Right ventricle myocardium superior (tissue), 1 donor: Measurements from ENCODE around the gene C12orf54. TPM values are rescaled to one million over a fixed set of nuclear protein-coding genes. Genes with fewer than 3 reads are reported as not detected.
"Not testable (repeated sequence)": the region's sequence is repeated elsewhere in the genome, so short reads cannot be mapped to it uniquely, and the experiment has no call there.

Experiments used
- ATAC-seq: fragments of 200-7000 bp; cut with Tn5 transposase; one replicate; pipeline ENCODE4 v1.9.1; 2020; ENCODE audit warnings: mild to moderate bottlenecking; ENCODE audit not compliant: poor library complexity
- DNase-seq: peaks from one replicate; pipeline ENCODE4 v3.0.0-alpha.2; 2020
- intact Hi-C: fragments of 100-400 bp; cut with DNase I; formaldehyde crosslinking; loops from one replicate; pipeline ENCODE4 v1.11.2; 2022
- total RNA-seq: library from RNA; stranded (reverse); fragmentation: NEBNext Ultra II Directional; extraction: Animal tissue kit (Norgen Biotek cat#: 25700); gene quantifications from one replicate; pipeline ENCODE4 v1.2.1, GENCODE V29; 2021
- donor health status: DM: no; HTN: yes; CAD: no; lungs with severe emphysema.

The C12orf54 gene
- total RNA-seq, 1 donor from 2014 or later = not detected

DNA sequence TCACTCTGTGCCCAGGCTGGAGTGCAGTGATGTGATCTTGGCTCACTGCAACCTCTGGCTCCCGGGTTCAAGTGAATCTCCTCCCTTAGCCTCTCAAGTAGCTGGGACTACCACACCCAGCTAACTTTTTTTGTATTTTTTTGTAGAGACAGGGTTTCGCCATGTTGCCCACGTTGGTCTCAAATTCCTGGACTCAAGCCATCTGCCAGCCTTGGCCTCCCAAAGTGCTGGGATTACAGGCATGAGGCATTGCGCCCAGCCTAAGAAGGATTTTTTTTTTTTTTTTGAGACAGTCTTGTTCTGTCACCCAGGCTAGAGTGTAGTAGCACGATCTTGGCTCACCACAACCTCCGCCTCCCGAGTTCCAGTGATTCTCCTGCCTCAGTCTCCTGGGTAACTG, 7.2 kb downstream of the C12orf54 start:
- ATAC-seq, intact Hi-C loops, DNase-seq: not testable (repeated sequence)

DNA sequence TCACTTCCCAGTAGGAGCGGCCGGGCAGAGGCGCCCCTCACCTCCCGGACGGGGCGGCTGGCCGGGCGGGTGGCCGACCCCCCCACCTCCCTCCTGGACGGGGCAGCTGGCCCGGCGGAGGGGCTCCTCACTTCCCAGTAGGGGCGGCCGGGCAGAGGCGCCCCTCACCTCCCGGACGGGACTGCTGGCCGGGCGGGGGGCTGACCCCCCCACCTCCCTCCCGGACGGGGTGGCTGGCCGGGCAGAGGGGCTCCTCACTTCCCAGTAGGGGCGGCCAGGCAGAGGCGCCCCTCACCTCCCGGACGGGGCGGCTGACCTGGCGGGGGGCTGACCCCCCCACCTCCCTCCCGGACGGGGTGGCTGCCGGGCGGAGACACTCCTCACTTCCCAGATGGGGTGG, 18.0 kb downstream of the C12orf54 start:
- intact Hi-C loops, DNase-seq, ATAC-seq: not testable (repeated sequence)

DNA sequence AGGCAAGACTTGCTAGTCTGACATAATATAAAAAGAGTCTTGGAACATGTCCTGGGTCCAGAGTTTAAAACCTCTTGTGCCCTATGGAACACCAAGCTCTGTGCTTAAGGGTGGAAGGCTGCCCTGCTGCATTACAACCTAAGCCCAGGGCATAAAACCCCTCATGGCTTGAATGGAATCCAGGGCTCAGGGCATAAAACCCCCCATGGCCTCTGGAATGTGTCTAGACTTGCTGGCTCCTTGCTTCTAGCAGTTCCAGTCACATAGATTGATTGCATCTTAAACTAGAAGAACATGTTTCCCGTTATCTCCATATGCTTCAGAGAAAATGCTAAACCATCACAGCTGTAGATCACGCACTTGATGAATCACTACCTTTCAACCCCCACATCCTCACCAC, 24.5 kb downstream of the C12orf54 start:
- intact Hi-C loops, DNase-seq, ATAC-seq: not testable (repeated sequence)

DNA sequence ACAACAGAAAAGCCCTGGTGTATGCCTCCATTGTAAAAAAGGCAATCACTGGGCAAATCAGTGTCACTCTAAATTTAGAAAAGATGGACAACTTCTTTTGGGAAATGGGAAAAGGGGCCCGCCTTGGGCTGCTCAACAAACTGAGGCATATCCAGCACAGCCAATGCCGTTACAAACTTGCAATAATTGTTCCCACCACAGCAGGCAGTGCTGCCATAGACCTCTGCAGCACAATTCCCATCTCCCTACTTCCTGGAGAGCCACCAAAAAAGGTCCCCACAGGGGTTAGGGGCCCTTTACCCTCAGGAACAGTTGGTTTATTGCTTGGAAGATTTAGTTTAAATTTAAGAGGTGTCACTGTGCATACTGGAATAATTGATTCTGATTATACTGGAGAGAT, 26.7 kb downstream of the C12orf54 start:
- ATAC-seq (no peak), DNase-seq (no peak)
- intact Hi-C loops = no loop called here

DNA sequence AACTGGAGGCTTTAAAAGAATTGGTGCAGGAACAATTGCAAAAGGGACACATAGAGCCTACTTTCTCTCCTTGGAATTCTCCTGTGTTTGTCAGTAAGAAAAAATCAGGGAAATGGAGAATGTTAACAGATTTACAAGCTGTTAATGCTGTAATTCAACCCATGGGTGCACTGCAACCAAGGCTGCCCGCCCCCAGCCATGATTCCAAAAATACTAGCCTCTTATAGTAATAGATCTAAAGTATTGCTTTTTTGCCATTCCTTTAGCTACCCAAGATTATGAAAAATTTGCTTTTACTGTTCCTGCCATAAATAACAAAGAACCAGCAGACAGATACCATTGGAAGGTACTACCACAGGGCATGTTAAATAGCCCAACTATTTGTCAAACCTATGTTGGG, 27.8 kb downstream of the C12orf54 start:
- intact Hi-C loops = no loop called here
- ATAC-seq (no peak), DNase-seq (no peak)

DNA sequence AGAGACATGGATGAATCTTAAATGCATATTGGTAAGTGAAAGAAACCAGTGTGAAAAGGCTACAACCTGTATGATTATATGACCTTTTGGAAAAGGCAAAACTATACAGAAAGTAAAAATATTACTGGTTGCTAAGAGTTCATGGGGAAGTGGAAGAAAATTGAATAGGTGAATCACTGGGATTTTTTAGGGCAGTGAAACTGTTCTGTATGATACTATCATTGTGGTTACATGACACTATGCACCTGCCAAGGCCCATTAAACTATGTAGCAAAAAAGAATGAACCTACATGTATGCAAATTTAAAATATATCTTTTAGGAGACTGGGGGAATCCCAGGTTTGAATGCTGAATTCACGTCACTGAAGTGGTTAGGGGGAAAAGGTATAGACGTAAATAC, 30.6 kb downstream of the C12orf54 start:
- ATAC-seq = no peak
- intact Hi-C loops = no loop called here
- DNase-seq = no peak

DNA sequence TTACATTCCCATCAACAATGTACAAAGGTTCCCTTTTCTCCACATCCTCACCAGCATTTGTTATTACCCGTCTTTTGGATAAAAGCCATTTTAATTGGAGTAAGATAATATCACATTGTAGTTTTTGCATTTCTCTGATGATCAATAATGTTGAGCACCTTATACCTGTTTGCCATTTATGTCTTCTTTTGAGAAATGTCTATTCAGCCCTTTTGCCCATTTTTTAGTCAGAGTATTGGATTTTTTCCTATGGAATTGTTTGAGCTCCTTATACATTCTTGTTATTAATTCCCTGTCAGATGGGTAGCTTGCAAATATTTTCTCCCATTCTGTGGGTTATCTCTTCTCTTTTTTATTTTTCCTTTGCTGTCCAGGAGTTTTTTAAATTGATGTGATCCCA, 32.4 kb downstream of the C12orf54 start:
- no peak for ATAC-seq
- intact Hi-C loops = no loop called here
- DNase-seq = no peak

DNA sequence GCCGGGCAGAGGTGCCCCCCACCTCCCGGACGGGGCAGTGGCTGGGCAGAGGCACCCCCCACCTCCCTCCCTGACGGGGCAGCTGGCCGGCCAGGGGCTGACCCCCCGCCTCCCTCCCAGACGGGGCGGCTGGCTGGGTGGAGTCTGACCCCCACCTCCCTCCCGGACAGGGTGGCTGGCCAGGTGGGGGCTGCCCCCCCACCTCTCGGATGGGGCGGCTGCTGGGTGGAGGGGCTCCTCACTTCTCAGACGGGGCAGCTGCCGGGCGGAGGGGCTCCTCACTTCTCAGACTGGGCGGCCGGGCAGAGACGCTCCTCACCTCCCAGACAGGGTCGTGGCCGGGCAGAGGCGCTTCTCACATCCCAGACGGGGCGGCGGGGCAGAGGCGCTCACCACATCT, 38.1 kb downstream of the C12orf54 start:
- DNase-seq, intact Hi-C loops, ATAC-seq: not testable (repeated sequence)

DNA sequence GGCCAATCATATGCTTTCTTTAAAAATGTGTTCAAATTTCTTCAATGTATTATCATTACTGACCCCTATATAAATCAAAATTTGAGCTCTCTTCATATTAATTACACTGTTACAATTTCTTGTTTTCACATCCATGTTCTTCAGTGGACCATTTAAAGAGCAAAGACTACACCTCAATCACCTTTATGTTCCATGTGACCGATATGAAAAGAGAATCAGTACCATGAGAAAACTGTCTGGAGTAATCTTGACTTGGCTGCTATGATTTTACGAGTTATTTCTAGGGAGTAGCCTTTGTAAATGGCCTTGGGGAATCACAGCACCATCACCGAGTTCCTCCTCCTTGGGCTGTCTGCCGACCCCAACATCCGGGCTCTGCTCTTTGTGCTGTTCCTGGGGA, 43.0 kb downstream of the C12orf54 start, which contains the start of gene OR8S1:
Gene OR8S1, plus strand, starts transcription at position 301 of the 400 bp plus-strand sequence. Its CDS starts 0 bp downstream, at position 301.
- ATAC-seq = no peak
- intact Hi-C loops = no loop called here
- DNase-seq = no peak

DNA sequence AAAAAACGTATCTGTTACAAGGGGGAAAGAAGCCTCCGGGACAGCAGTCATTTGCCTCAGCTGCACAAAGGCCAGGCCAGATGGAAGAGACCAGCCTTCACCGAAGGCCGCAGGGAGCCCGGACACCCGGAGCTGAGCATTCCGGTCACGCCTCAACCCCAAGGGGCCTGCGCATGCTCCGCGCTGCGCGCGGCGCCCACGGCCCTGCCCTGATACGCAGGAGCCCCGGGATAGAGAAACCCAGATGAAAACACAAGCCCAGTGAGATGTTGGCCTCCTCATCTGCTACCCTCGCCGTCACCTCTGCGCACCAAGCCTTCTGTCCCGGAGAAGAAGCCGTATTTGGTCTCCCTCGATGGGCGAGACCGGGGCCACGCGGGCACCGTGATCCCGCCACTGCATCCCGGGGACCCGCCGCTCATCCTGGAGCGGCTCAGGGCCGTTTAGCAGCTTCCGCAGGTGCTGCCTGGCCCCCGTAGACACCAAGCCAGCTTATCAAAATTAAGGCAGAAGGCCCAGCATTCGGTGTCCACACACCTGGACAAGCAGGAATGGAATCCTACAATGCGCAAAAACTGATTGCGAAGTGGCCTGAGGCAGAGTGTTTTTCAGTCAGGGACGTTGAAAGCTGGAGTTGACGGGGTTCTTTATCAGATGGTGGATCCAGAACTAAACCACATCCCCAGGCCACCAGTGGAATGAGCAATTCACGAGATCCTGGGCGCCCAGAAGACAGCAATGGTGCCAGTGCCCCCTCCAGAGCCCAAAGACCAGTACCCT, 45.8 kb downstream of the C12orf54 start:
- ATAC-seq = no peak
- no peak for DNase-seq
- intact Hi-C loops = no loop called here

DNA sequence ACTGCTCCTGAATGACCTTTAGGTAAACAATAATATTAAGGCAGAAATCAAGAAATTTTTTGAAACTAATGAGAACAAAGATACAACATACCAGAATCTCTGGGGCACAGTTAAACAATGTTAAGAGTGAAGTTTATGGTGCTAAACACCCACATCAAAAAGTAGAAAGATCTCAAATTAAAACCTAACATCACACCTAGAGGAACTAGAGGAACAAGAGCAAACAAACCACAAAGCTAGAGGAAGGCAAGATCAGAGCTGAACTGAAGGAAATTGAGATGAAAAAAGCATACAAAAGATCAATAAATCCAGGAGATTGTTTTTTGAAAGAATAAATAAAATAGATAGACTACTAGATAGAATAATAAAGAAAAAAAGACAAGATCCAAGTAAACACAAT, 50.3 kb downstream of the C12orf54 start:
- ATAC-seq (no peak), DNase-seq (no peak)
- intact Hi-C loops = no loop called here

DNA sequence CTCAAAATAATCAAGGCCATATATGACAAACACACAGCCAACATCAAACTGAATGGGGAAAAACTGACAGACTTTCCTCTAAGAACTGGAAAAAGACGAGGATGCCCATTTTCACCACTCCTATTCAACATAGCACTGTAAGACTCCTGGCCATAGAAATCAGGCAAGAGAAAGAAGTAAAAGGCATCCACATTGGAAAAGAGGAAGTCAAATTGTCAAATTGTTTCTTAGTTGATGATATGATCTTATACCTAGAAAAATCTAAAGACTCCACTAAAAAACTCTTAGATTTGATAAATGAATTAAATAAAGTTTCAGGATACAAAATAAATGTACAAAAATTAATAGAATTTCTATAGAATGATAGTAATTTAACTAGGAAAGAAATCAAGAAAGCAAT, 54.3 kb downstream of the C12orf54 start:
- no peak for DNase-seq
- intact Hi-C loops = no loop called here
- ATAC-seq = no peak

DNA sequence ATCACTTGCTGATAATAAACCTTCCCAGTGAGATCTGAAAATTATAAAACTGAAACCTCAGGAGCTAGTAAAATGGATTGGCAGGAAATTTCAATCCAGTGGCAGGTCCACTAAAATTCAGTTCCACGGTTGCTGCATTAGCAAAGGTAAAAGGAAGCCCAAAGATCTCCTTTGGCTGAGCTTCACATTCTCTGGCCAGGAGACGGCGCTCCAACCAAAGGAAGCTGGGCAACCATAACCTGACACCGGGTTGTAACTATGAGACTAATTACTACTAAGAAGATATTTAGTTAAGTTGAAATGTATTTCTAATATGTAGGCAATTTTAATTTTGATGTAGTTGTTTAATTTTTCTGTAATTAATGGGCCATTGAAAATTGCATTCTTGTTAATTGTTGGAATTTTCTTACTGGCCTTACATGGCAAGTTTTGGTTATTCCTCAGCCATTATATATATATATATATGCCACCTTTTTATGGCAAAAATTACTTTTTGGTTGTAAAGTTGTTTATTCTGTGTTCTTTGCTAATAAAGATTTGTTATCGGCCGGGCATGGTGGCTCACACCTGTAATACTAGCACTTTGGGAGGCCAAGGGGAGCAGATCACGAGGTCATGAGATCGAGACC, 60.1 kb downstream of the C12orf54 start:
- ATAC-seq (no peak), DNase-seq (no peak)
- intact Hi-C loops = no loop called here

DNA sequence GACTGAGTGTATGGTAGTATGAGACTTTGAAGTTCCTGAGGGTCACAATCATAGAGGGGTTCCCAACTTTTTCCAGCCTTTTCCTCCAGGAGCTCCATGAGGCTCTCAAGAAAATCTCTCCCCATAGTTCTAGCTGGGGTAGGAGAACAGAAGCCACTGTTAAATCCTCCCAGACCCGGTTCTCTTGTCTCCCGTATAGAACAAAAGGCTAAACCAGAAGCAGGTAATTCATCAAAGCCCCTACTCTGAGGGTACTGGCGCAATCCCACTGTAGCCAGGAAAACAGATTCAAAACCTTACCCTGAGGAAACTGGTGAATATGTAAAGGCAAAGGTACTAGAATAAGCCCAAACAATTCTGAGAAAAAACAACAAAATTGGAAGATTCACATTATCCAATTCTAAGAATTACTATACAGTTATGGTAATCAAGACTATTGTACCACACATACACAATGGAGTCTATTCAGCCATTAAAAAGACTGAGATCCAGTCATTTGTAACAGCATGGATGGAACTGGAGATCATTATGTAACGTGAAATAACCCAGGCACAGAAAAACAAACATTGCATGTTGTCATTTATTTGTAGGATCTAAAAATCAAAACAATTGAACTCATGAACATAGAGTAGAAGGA, 63.7 kb downstream of the C12orf54 start:
- intact Hi-C loops = no loop called here
- DNase-seq (no peak), ATAC-seq (no peak)

Other genes with a start within 250 kb of the C12orf54 start
- gene ZNF641, start 131.6 kb upstream of the C12orf54 start, total RNA-seq = 13.7 TPM
- gene ANP32D, start 9.9 kb upstream of the C12orf54 start, total RNA-seq = not detected
- not detected for gene OR8S1, start 43.1 kb downstream of the C12orf54 start, total RNA-seq
- gene LALBA, start 87.5 kb downstream of the C12orf54 start, total RNA-seq = not detected
- 17.3 TPM for gene KANSL2, start 199.7 kb downstream of the C12orf54 start, total RNA-seq
- gene CCNT1, start 234.2 kb downstream of the C12orf54 start, total RNA-seq = 17.5 TPM